Central memory CD8-positive, alpha-beta T cell (primary cell): Measurements from ENCODE around the gene HMGN4.

Source experiments
- ATAC-seq: fragments of 150-1000 bp; cut with Tn5 transposase; replicated peaks from 2 replicates; pipeline ENCODE4 v1.10.0; 2022; ENCODE audit warnings: mild to moderate bottlenecking, moderate FRiP score, moderate number of reproducible peaks; ENCODE audit not compliant: poor library complexity, severe bottlenecking; ENCODE audit errors: extremely low read depth
- DNase-seq, 2 donors: peaks; one replicate each; pipeline ENCODE4 v3.0.0; 2021; ENCODE audit warnings: low spot score in 2 of 2
- H3K27ac Mint-ChIP-seq: one replicate; pipeline ENCODE4 v1.8.0; 2022; ENCODE audit warnings: low read depth, mild to moderate bottlenecking, moderate library complexity, mixed read lengths
- H3K27me3 Mint-ChIP-seq: one replicate; pipeline ENCODE4 v1.8.0; 2022; ENCODE audit warnings: mixed read lengths
- H3K36me3 Mint-ChIP-seq: one replicate; pipeline ENCODE4 v1.8.0; 2022; ENCODE audit warnings: mild to moderate bottlenecking, moderate library complexity, mixed read lengths; ENCODE audit not compliant: insufficient read depth
- H3K4me1 Mint-ChIP-seq: one replicate; pipeline ENCODE4 v1.8.0; 2022; ENCODE audit warnings: mixed read lengths
- H3K4me3 Mint-ChIP-seq: one replicate; pipeline ENCODE4 v1.8.0; 2022; ENCODE audit warnings: mild to moderate bottlenecking, moderate library complexity, mixed read lengths
- H3K9me3 Mint-ChIP-seq: one replicate; pipeline ENCODE4 v1.8.0; 2022; ENCODE audit warnings: mixed read lengths

The HMGN4 gene

DNA sequence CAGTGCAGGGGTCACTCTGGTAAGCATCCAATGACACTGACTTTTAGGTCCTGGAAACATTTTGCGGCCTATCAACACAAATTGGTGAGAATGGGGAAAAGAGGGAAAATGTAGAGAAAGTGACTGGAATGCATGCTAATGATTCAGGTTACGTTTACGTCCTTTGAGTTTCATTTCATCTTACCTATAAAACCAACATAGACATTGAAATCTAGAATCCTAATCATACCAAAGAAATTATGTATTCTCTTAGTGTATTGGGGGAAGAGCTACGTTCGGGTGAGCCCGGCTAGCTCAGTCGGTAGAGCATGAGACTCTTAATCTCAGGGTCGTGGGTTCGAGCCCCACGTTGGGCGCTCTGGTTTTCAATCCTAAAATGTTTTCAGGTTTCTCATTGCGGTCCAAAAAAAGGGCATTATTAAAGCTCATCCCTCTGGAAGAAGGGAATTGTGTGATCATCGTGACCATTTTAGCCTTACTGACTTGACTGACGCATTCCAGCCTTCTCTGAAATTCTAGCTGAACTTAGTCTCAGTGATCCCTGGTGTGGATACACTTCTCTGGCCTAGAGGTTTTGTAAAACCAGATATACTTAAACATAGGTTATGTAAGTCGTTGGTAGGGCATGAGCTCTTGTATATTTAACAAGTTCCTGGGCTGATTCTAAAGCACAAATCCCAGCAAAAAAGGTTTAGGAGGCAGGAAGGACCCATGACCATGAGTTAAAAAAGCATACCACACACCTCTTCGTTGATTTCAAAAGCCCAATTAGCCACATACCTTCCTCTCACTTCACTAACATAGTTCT lies 18.3 kb downstream of the HMGN4 start:
- DNase-seq (peak in 1 of 2 donors; percentile 32), ATAC-seq (no peak)
- no peak overlapping the region for H3K27ac Mint-ChIP-seq
- peaks cover 15% of the 10 kb centered on the region for H3K4me1 Mint-ChIP-seq
- no peaks in the 10 kb centered on the region for H3K27me3 Mint-ChIP-seq
- H3K9me3 Mint-ChIP-seq, result peaks cover 5% of the 10 kb centered on the region
- H3K4me3 Mint-ChIP-seq, result no peak overlapping the region
- peaks cover 14% of the 10 kb centered on the region for H3K36me3 Mint-ChIP-seq

GRCh38 chr6:26561533-26562466 lies 23.6 kb downstream of the HMGN4 start:
- H3K27ac Mint-ChIP-seq, result no peak overlapping the region
- H3K4me3 Mint-ChIP-seq, result no peak overlapping the region
- ATAC-seq, result no peak
- peaks cover 7% of the 10 kb centered on the region for H3K4me1 Mint-ChIP-seq
- H3K9me3 Mint-ChIP-seq, result no peaks in the 10 kb centered on the region
- no peaks in the 10 kb centered on the region for H3K27me3 Mint-ChIP-seq
- DNase-seq, result no peak
- H3K36me3 Mint-ChIP-seq, result peaks cover 5% of the 10 kb centered on the region

DNA sequence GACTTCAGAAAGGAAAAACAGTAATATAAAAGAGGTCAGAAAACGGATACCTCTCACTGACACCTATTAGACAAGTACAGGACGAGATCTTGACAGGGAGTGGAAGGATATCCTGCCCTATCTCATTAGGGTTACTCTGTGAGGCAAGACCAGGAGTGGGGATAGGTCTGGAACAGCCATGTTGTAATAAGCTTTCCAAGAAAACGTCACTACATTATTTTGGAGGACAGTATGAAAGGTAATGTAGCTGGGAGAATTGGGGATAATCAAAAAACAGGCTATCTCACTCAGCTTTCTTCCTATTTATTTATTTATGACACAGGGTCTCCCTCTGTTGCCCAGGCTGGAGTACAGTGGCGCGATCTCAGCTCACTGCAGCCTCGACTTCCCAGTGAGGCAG lies 25.3 kb downstream of the HMGN4 start:
- H3K4me3 Mint-ChIP-seq, result no peak overlapping the region
- ATAC-seq (no peak), DNase-seq (no peak)
- peaks cover 3% of the 10 kb centered on the region for H3K4me1 Mint-ChIP-seq
- peaks cover 4% of the 10 kb centered on the region for H3K27me3 Mint-ChIP-seq
- H3K36me3 Mint-ChIP-seq, result peaks cover 15% of the 10 kb centered on the region
- peaks cover 2% of the 10 kb centered on the region for H3K9me3 Mint-ChIP-seq
- H3K27ac Mint-ChIP-seq, result no peak overlapping the region

GRCh38 chr6:26568601-26569432 lies 30.7 kb downstream of the HMGN4 start:
- peak; percentile 82 for ATAC-seq
- H3K27me3 Mint-ChIP-seq, result peaks cover 10% of the 10 kb centered on the region
- peak; percentile 98 to 100 for DNase-seq
- peak overlapping the region; percentile 100 for H3K27ac Mint-ChIP-seq
- H3K36me3 Mint-ChIP-seq, result peaks cover 47% of the 10 kb centered on the region
- H3K4me1 Mint-ChIP-seq, result peaks cover 23% of the 10 kb centered on the region
- peak overlapping the region; percentile 100 for H3K4me3 Mint-ChIP-seq
- H3K9me3 Mint-ChIP-seq, result peaks cover 6% of the 10 kb centered on the region

- DNase-seq (no peak), ATAC-seq (no peak)
- Mint-ChIP-seq H3K4me3 (peak overlapping the region; percentile 100), H3K27ac (peak overlapping the region; percentile 100), H3K4me1 (peaks cover 23% of the 10 kb centered on the region), H3K27me3 (peaks cover 10% of the 10 kb centered on the region), H3K36me3 (peaks cover 47% of the 10 kb centered on the region), H3K9me3 (peaks cover 6% of the 10 kb centered on the region)
Measured at GRCh38 chr6:26569433-26569764, 31.2 kb downstream of the HMGN4 start.

GRCh38 chr6:26570027-26570809 lies 32.1 kb downstream of the HMGN4 start:
- Mint-ChIP-seq H3K27ac (no peak overlapping the region), H3K4me1 (peaks cover 23% of the 10 kb centered on the region), H3K4me3 (no peak overlapping the region), H3K27me3 (peaks cover 10% of the 10 kb centered on the region), H3K36me3 (peaks cover 47% of the 10 kb centered on the region), H3K9me3 (peaks cover 6% of the 10 kb centered on the region)
- DNase-seq (no peak), ATAC-seq (no peak)

DNA sequence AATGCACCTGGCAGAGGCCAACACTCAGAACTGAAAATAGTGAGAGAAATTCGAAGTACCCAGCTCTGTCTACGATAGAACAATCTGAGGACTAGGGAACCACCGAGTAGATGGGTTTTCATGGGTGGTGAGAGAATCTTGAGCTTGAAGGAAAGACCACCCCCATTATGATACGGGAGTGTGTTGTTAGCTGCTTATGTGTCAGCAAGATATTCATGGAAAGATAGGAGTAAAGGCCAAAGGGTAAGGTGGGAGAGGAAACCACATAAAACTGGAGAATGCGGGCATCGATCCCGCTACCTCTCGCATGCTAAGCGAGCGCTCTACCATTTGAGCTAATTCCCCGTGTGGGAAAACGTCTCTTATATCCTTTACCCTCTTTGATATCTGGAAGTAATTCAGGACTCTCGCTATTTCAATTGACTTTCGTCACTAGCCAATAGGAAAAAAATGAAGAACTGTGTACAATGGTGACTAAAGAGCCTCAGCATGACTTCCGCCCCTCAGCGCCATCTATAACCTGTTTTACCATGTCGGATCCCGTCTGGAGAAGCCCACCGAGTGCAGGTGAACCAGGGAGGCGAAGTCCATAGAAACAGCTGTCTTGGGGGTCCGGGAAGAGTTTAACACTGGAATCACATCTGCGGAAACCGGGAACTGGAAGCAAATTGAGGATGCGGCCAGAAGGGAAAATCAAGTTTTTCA lies 33.6 kb downstream of the HMGN4 start:
- peaks cover 28% of the 10 kb centered on the region for H3K4me1 Mint-ChIP-seq
- peak overlapping the region; percentile 84 for H3K4me3 Mint-ChIP-seq
- H3K27ac Mint-ChIP-seq, result peak overlapping the region; percentile 95
- H3K27me3 Mint-ChIP-seq, result peaks cover 10% of the 10 kb centered on the region
- ATAC-seq, result peak; percentile 55
- H3K36me3 Mint-ChIP-seq, result peaks cover 56% of the 10 kb centered on the region
- H3K9me3 Mint-ChIP-seq, result peaks cover 6% of the 10 kb centered on the region
- DNase-seq, result peak in 1 of 2 donors; percentile 42

DNA sequence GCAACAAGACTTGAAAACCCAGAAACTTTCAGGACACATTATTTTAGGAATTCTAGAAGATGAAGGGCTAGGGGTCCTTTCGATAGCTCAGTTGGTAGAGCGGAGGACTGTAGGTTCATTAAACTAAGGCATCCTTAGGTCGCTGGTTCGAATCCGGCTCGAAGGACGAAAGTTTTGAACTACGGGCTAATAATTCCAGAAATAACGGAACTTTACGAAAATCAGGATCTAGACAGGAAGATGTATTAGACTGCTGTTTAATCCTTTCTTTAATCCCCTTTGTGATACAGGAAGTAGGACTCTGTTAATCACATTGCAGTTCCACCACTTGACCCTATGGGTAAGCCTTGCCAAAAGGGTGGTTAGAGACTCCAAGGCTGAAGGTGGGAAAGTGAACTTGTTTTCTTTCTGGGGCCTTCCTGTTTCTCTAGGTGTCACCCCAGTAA lies 37.4 kb downstream of the HMGN4 start:
- peaks cover 26% of the 10 kb centered on the region for H3K4me1 Mint-ChIP-seq
- ATAC-seq, result no peak
- H3K36me3 Mint-ChIP-seq, result peaks cover 38% of the 10 kb centered on the region
- H3K4me3 Mint-ChIP-seq, result no peak overlapping the region
- no peak overlapping the region for H3K27ac Mint-ChIP-seq
- DNase-seq, result no peak
- H3K27me3 Mint-ChIP-seq, result no peaks in the 10 kb centered on the region
- peaks cover 7% of the 10 kb centered on the region for H3K9me3 Mint-ChIP-seq

- peaks cover 31% of the 10 kb centered on the region for H3K36me3 Mint-ChIP-seq
- H3K27ac Mint-ChIP-seq, result peak overlapping the region; percentile 99
- H3K4me1 Mint-ChIP-seq, result peaks cover 24% of the 10 kb centered on the region
- H3K4me3 Mint-ChIP-seq, result peak overlapping the region; percentile 77
- peaks cover 7% of the 10 kb centered on the region for H3K9me3 Mint-ChIP-seq
- no peaks in the 10 kb centered on the region for H3K27me3 Mint-ChIP-seq
- ATAC-seq (no peak), DNase-seq (no peak)
Measured at GRCh38 chr6:26576407-26576843, 38.3 kb downstream of the HMGN4 start.

GRCh38 chr6:26576929-26577719 lies 39.0 kb downstream of the HMGN4 start:
- H3K4me1 Mint-ChIP-seq, result peaks cover 17% of the 10 kb centered on the region
- DNase-seq (peak; percentile 41 to 46), ATAC-seq (peak; percentile 53)
- H3K36me3 Mint-ChIP-seq, result peaks cover 25% of the 10 kb centered on the region
- peak overlapping the region; percentile 77 for H3K4me3 Mint-ChIP-seq
- peaks cover 7% of the 10 kb centered on the region for H3K9me3 Mint-ChIP-seq
- peak overlapping the region; percentile 99 for H3K27ac Mint-ChIP-seq
- no peaks in the 10 kb centered on the region for H3K27me3 Mint-ChIP-seq
